RWPE2 (cell line): ENCODE measurements around the gene TAS1R3.

Source experiments
- ATAC-seq: fragments of 200-7000 bp; cut with Tn5 transposase; 3 replicates; pipeline ENCODE4 v1.9.1; 2021; ENCODE audit warnings: low read depth
- DNase-seq: peaks from one replicate; pipeline ENCODE4 v3.0.0-alpha.2; 2020; ENCODE audit warnings: low spot score
- H3K27ac ChIP-seq: fragments of 450-650 bp; 2 replicates; pipeline ENCODE4 v1.5.1; 2017; ENCODE audit warnings: mild to moderate bottlenecking; ENCODE audit not compliant: poor library complexity, severe bottlenecking
- H3K27me3 ChIP-seq: fragments of 250-450 bp; sonication (Bioruptor Pico); 2 replicates; pipeline ENCODE4 v1.5.1; 2021; ENCODE audit warnings: mild to moderate bottlenecking, moderate library complexity; ENCODE audit not compliant: insufficient read depth, poor library complexity, severe bottlenecking
- H3K36me3 ChIP-seq: fragments of 250-450 bp; sonication (Bioruptor Pico); 2 replicates; pipeline ENCODE4 v1.5.1; 2020; ENCODE audit warnings: low read depth, mild to moderate bottlenecking, moderate library complexity
- H3K4me1 ChIP-seq: fragments of 250-450 bp; sonication (Bioruptor Pico); 2 replicates; pipeline ENCODE4 v1.5.1; 2021; ENCODE audit warnings: mild to moderate bottlenecking, moderate library complexity; ENCODE audit not compliant: insufficient read depth, poor library complexity, severe bottlenecking
- H3K4me3 ChIP-seq: fragments of 250-450 bp; sonication (Bioruptor Pico); 2 replicates; pipeline ENCODE4 v1.5.1; 2021; ENCODE audit warnings: mild to moderate bottlenecking, moderate library complexity; ENCODE audit not compliant: severe bottlenecking
- H3K9me3 ChIP-seq: fragments of 250-450 bp; sonication (Bioruptor Pico); 2 replicates; pipeline ENCODE4 v1.5.1; 2021; ENCODE audit warnings: mild to moderate bottlenecking, moderate library complexity; ENCODE audit not compliant: severe bottlenecking
- TF ChIP-seq, protein P1 (sequence below): fragments of 450-650 bp; IDR thresholded peaks from one replicate; pipeline ENCODE4 v1.5.1; 2017; ENCODE audit warnings: mild to moderate bottlenecking, moderate library complexity; ENCODE audit not compliant: poor library complexity, severe bottlenecking

The TAS1R3 gene

DNA sequence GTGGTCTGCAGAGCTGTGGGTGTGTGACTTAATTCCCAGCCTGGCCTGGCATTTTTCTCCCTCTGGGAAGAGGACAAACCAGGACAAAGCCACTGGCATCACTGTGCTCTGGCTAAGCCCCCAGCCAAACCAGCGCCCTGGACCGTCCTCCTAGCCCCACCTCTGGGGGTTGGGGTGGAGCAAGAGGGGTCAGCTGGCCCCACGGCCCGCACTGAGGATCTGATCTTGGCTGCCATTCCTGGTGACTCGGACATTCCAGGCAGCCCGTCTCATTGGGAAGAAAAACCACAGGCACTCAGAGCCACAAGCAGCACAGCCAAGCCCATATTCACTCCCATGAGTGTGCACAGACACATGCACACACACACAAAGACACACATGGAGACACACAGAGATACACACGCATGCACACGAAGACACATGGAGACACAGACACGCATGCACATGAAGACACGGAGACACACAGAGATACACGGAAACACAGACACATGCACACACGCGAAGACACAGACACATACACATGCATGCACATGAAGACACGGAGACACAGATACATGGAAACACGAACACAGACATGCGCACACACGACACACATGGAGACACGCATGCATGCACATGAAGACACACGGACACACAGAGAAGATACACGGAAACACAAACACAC is 29.6 kb downstream of the TAS1R3 start:
- TF ChIP-seq, protein P1, sequence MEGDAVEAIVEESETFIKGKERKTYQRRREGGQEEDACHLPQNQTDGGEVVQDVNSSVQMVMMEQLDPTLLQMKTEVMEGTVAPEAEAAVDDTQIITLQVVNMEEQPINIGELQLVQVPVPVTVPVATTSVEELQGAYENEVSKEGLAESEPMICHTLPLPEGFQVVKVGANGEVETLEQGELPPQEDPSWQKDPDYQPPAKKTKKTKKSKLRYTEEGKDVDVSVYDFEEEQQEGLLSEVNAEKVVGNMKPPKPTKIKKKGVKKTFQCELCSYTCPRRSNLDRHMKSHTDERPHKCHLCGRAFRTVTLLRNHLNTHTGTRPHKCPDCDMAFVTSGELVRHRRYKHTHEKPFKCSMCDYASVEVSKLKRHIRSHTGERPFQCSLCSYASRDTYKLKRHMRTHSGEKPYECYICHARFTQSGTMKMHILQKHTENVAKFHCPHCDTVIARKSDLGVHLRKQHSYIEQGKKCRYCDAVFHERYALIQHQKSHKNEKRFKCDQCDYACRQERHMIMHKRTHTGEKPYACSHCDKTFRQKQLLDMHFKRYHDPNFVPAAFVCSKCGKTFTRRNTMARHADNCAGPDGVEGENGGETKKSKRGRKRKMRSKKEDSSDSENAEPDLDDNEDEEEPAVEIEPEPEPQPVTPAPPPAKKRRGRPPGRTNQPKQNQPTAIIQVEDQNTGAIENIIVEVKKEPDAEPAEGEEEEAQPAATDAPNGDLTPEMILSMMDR: no peak
- peak overlapping the region; percentile 34 for H3K27ac ChIP-seq
- no peaks in the 10 kb centered on the region for H3K9me3 ChIP-seq
- no peaks in the 10 kb centered on the region for H3K27me3 ChIP-seq
- H3K4me1 ChIP-seq: peaks cover 13% of the 10 kb centered on the region
- DNase-seq: peak; percentile 76
- no peaks in the 10 kb centered on the region for H3K36me3 ChIP-seq
- no peak overlapping the region for H3K4me3 ChIP-seq
- ATAC-seq: peak; percentile 73

DNA sequence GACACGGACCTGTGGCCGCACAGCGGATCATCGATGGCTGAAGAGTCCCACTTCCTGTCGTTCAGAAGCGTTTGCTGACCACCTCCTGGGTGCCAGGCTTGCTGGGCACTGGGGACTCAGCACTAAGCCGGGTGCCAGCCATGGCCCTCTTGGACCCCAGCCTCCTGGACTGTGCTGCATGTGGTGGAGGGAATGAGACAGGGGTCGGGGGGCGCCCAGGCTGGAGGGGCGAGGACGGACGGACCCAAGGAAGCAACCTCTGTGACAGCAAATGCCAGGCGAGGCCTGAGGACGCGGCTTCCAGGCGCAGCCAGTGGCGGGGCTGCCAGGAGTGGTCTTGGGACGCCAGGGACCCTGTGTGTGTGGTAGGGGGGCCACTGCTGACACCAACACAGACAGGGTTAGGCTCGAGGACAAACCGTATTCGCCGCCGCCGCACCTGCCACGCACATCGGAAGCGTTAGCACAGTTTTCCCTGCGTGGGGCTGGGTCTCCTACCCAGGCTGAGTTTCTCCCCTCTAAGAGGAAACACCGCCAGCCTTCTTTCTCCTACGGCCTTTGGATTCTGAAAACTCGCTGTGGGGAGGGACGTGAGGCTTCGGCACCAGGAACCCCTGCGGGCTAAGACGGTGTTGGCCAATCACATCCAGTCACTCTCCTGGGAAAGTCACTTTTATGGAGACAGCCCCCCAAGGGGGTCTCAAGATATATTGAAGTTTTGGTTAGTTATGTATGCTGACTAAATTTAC is 30.3 kb downstream of the TAS1R3 start:
- Histone ChIP-seq H3K4me1 (peaks cover 13% of the 10 kb centered on the region), H3K36me3 (no peaks in the 10 kb centered on the region), H3K27ac (no peak overlapping the region), H3K9me3 (no peaks in the 10 kb centered on the region), H3K27me3 (no peaks in the 10 kb centered on the region), H3K4me3 (no peak overlapping the region)
- no peak for ATAC-seq
- TF ChIP-seq, protein P1: no peak
- DNase-seq: no peak

DNA sequence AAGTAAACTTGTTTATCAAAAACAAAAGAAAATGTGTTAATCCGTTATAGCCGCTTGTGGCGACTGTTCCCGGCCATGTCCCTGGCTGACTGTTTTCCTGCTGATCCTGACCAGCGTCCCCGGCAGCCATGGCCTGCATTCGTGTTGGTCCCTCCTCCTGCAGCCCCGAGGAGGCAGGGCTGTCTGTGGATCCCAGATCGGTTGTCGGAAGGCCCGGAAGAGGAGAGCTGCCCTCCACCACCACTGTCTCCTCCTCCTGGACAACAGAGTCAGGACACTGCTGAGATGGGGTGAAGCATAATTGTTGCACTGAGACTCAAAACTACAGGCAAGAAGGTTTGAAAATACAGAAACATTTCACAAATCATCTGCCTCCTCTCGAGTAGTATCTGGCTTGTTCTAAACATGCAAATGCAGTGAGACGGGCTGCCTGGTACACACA is 30.9 kb downstream of the TAS1R3 start:
- H3K4me3 ChIP-seq: no peak overlapping the region
- H3K27me3 ChIP-seq: no peaks in the 10 kb centered on the region
- peaks cover 13% of the 10 kb centered on the region for H3K4me1 ChIP-seq
- ATAC-seq (no peak), DNase-seq (no peak)
- no peaks in the 10 kb centered on the region for H3K9me3 ChIP-seq
- H3K27ac ChIP-seq: no peak overlapping the region
- TF ChIP-seq, protein P1: no peak
- H3K36me3 ChIP-seq: no peaks in the 10 kb centered on the region

DNA sequence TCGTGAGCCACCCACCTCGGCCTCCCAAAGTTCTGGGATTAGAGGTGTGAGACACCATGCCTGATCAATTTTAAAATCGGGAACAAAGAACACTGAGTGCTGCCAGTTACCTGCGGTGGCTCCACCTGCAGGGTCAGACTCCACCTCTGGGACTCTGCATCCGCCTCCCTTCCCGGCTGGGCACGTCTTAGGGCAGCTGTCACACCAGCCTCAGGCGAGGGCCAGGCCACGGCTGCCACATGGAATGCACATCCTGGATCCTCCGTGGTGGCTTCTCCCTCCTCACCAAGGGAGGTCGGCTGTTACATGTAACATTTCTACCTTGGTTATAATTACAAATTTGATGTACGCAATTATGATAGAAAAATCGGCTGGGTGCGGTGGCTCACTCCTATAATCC is 33.2 kb downstream of the TAS1R3 start:
- H3K27me3 ChIP-seq: no peaks in the 10 kb centered on the region
- no peak overlapping the region for H3K27ac ChIP-seq
- no peak overlapping the region for H3K4me3 ChIP-seq
- H3K36me3 ChIP-seq: no peaks in the 10 kb centered on the region
- H3K4me1 ChIP-seq: peaks cover 13% of the 10 kb centered on the region
- TF ChIP-seq, protein P1: no peak
- no peaks in the 10 kb centered on the region for H3K9me3 ChIP-seq
- DNase-seq (no peak), ATAC-seq (0 out of 3 replicates have a peak, but pooled peaks have one; percentile 9)
